Left ventricle myocardium inferior (tissue), 1 donor: ENCODE measurements around the gene DYSF. TPM values are rescaled to one million over a fixed set of nuclear protein-coding genes. Genes with fewer than 3 reads are reported as not detected.
A peak's percentile ranks its signal among the peaks of the same experiment; 100 is the strongest.

ENCODE experiments used
- DNase-seq: peaks from one replicate; pipeline ENCODE4 v3.0.0-alpha.2; 2020
- H3K27ac ChIP-seq: fragments of 200-600 bp; replicated peaks from 2 replicates; pipeline ENCODE4 v1.8.0; 2021
- H3K27me3 ChIP-seq: fragments of 200-600 bp; 2 replicates; pipeline ENCODE4 v1.8.0; 2021; ENCODE audit warnings: low read depth
- H3K36me3 ChIP-seq: fragments of 200-600 bp; 2 replicates; pipeline ENCODE4 v1.8.0; 2021
- H3K4me1 ChIP-seq: fragments of 200-600 bp; 2 replicates; pipeline ENCODE4 v1.8.0; 2021
- H3K4me3 ChIP-seq: fragments of 200-600 bp; 2 replicates; pipeline ENCODE4 v1.8.0; 2021; ENCODE audit warnings: mild to moderate bottlenecking, moderate library complexity
- H3K9me3 ChIP-seq: fragments of 200-600 bp; replicated peaks from 2 replicates; pipeline ENCODE4 v1.8.0; 2021
- intact Hi-C: fragments of 100-400 bp; cut with micrococcal nuclease; formaldehyde crosslinking; loops from one replicate; pipeline ENCODE4 v1.11.0; 2022
- total RNA-seq: library from RNA; stranded (reverse); fragmentation: NEBNext Ultra II Directional; extraction: Animal tissue kit (Norgen Biotek cat#: 25700); gene quantifications from one replicate; pipeline ENCODE4 v1.2.1, GENCODE V29; 2021
- TF ChIP-seq, protein P1 (sequence below): fragments of 200-600 bp; IDR thresholded peaks from 2 replicates; pipeline ENCODE4 v1.8.0; 2021; ENCODE audit warnings: antibody characterized with exemption, mild to moderate bottlenecking, borderline replicate concordance
- donor health status: DM: no; HTN: yes; CAD: no; lungs with severe emphysema.

Gene DYSF
- total RNA-seq, 1 donor from 2014 or later, result 48.2 TPM

DNA sequence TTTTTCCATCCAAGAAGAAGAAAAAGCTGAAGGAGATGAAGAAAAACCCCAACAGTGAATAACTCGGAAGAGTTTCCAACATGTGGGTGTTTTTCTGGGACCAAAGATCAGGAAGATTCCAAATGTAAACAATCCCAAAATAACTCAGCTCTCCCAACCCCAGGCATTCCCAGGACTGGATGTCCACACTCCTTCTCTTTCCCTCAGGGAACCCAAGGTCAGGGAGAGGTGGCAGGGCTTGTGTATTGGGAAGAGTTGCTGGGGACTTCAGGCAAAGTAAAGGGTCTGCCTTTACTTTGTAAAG lies 268.0 kb downstream of the DYSF start:
- Histone ChIP-seq H3K4me1 (peaks cover 59% of the 10 kb centered on the region), H3K36me3 (no peaks in the 10 kb centered on the region), H3K9me3 (peaks cover 24% of the 10 kb centered on the region), H3K4me3 (no peak overlapping the region), H3K27ac (peak overlapping the region; percentile 54), H3K27me3 (no peaks in the 10 kb centered on the region)
- TF ChIP-seq, protein P1, sequence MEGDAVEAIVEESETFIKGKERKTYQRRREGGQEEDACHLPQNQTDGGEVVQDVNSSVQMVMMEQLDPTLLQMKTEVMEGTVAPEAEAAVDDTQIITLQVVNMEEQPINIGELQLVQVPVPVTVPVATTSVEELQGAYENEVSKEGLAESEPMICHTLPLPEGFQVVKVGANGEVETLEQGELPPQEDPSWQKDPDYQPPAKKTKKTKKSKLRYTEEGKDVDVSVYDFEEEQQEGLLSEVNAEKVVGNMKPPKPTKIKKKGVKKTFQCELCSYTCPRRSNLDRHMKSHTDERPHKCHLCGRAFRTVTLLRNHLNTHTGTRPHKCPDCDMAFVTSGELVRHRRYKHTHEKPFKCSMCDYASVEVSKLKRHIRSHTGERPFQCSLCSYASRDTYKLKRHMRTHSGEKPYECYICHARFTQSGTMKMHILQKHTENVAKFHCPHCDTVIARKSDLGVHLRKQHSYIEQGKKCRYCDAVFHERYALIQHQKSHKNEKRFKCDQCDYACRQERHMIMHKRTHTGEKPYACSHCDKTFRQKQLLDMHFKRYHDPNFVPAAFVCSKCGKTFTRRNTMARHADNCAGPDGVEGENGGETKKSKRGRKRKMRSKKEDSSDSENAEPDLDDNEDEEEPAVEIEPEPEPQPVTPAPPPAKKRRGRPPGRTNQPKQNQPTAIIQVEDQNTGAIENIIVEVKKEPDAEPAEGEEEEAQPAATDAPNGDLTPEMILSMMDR, result no peak
- intact Hi-C loops, result no loop called here
- DNase-seq, result no peak

DNA sequence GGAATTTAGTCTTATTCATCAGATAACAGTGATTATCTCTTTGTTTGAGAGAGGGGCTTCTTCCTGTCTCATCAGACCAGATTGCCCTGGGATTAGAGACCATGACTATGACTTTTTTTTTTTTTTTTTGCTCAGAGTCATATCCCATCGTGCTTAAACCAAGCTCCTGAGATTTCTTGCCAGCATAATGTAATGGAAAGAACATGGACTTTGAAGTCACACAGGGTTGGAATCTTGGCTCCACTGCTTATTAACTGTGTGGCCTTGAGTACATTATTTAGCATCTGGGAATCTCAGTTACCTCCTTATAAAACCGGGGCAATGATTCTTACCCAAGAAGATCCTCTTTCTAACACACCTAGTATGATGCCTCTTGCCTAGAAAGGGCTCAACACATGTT lies 268.3 kb downstream of the DYSF start:
- Histone ChIP-seq H3K27ac (peak overlapping the region; percentile 54), H3K4me1 (peaks cover 56% of the 10 kb centered on the region), H3K4me3 (no peak overlapping the region), H3K27me3 (no peaks in the 10 kb centered on the region), H3K36me3 (no peaks in the 10 kb centered on the region), H3K9me3 (peaks cover 24% of the 10 kb centered on the region)
- TF ChIP-seq, protein P1, result no peak
- DNase-seq, result no peak
- intact Hi-C loops, result no loop called here

DNA sequence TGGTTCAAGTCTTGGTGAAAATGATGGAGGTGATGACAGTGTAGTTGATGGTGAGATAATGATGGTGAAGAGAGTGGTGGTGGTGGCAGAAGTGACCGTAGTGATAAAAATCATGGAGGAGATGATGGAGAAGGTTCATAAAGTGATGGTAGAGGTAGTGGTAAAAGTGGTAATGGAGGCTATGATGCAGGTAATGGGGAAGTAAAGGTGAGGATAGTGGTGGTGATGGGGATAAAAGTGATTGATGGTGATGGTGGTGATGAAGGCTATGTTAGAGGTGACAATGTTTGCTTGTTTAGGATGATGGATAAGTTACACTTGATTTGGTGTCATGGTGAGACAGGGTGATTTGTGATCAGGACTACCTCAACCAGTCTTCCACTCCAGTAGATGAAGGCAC lies 268.9 kb downstream of the DYSF start:
- Histone ChIP-seq H3K27me3 (no peaks in the 10 kb centered on the region), H3K9me3 (peaks cover 24% of the 10 kb centered on the region), H3K27ac (peak overlapping the region; percentile 54), H3K4me1 (peaks cover 50% of the 10 kb centered on the region), H3K4me3 (no peak overlapping the region), H3K36me3 (no peaks in the 10 kb centered on the region)
- DNase-seq, result no peak
- intact Hi-C loops, result no loop called here
- TF ChIP-seq, protein P1, result no peak

DNA sequence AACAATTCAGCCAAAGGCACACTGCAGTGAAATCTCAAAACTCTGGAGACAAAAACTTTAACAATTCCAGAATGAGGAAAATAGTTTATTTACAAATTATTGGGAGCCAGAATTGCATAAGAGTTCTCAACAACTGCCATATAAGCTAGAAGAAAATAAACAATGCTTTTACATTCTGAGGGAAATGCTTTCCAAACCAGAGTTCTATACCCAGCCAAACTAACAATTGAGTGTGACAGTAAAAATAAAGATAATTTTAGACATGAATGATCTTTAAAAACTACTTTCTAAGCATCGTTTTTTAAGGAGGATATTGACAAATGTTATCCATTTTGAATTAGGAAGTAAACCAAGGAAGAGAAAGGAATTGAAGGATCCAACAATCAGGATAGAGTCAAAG lies 271.4 kb downstream of the DYSF start:
- intact Hi-C loops, result no loop called here
- Histone ChIP-seq H3K27me3 (no peaks in the 10 kb centered on the region), H3K4me3 (no peak overlapping the region), H3K36me3 (no peaks in the 10 kb centered on the region), H3K4me1 (peaks cover 25% of the 10 kb centered on the region), H3K9me3 (peaks cover 24% of the 10 kb centered on the region), H3K27ac (no peak overlapping the region)
- TF ChIP-seq, protein P1, result no peak
- DNase-seq, result no peak

DNA sequence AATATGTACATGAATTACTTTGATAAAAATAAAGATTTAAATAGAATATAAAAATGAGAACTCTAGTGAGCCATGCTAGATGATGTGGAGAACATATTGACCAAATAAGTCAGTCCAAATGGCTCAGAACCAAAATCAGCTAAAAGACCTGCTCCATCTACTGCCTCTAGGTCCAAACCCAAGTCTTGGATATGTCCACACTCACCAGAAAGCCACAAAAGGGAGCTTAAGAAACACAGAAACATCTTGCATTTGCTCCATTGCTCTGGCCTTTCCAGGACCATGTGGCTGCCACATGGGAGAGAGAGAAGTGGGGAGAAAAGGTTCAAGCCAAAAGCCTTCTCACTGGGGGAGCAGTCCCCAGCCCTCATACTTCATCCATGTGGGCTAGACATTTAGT lies 272.5 kb downstream of the DYSF start:
- intact Hi-C loops, result no loop called here
- Histone ChIP-seq H3K27ac (no peak overlapping the region), H3K27me3 (no peaks in the 10 kb centered on the region), H3K4me1 (peaks cover 14% of the 10 kb centered on the region), H3K9me3 (peaks cover 24% of the 10 kb centered on the region), H3K36me3 (no peaks in the 10 kb centered on the region), H3K4me3 (no peak overlapping the region)
- TF ChIP-seq, protein P1, result no peak
- DNase-seq, result no peak

DNA sequence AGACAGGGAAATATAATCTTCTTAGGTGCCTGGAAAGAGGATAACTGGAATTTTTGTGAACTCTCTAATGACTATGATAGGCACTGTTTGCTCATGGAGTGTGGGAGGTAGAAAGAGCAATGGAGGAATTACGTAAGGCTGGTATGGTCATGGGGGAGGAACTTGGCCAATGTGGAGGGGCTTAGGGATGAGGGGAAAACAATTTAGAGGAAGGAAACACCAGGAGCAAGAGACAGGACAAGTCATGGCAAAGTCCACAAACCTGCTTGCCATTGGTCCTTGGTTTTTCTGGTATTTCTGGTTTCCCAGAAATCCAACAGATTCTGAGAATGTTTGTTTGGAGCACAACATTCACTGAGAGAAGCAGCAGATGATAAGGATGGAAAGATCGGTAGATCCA lies 274.2 kb downstream of the DYSF start:
- Histone ChIP-seq H3K27me3 (no peaks in the 10 kb centered on the region), H3K9me3 (peaks cover 24% of the 10 kb centered on the region), H3K27ac (no peak overlapping the region), H3K4me1 (no peaks in the 10 kb centered on the region), H3K36me3 (no peaks in the 10 kb centered on the region), H3K4me3 (no peak overlapping the region)
- TF ChIP-seq, protein P1, result no peak
- no peak for DNase-seq
- intact Hi-C loops, result no loop called here
